Ascending aorta (tissue), 2 donors: Measurements from ENCODE around the gene PWP2. TPM values are rescaled to one million over a fixed set of nuclear protein-coding genes. Genes with fewer than 3 reads are reported as not detected.
A peak's percentile ranks its signal among the peaks of the same experiment; 100 is the strongest.
"Not testable (repeated sequence)": the region's sequence is repeated elsewhere in the genome, so short reads cannot be mapped to it uniquely, and the experiment has no call there.

Experiments used
- DNase-seq, 2 donors: peaks; one replicate each; pipeline ENCODE4 v3.0.0-alpha.2; 2019; ENCODE audit warnings: low spot score in 2 of 2
- H3K27ac ChIP-seq, 2 donors: fragments of 200-600 bp; sonication (generic); one replicate each; pipeline ENCODE4 v1.5.1; 2016 to 2017; ENCODE audit warnings: mild to moderate bottlenecking in 1 of 2
- H3K27me3 ChIP-seq: fragments of 200-600 bp; sonication (generic); one replicate; pipeline ENCODE4 v1.5.1; 2017
- H3K36me3 ChIP-seq, 2 donors: fragments of 200-600 bp; sonication (generic); one replicate each; pipeline ENCODE4 v1.5.1; 2016
- H3K4me1 ChIP-seq, 2 donors: fragments of 200-600 bp; sonication (generic); one replicate each; pipeline ENCODE4 v1.5.1; 2016 to 2017; ENCODE audit warnings: mild to moderate bottlenecking in 1 of 2
- H3K4me3 ChIP-seq, 2 donors: fragments of 200-600 bp; sonication (generic); one replicate each; pipeline ENCODE4 v1.5.1; 2016 to 2017; ENCODE audit warnings: mild to moderate bottlenecking in 1 of 2
- H3K9me3 ChIP-seq, 2 donors: fragments of 200-600 bp; sonication (generic); one replicate each; pipeline ENCODE4 v1.5.1; 2016
- intact Hi-C: fragments of 100-400 bp; cut with DNase I; formaldehyde crosslinking; loops from one replicate; pipeline ENCODE4 v1.15.1; 2023
- total RNA-seq: library from RNA; depleted of rRNA; stranded (reverse); fragments of >200 nt; gene quantifications from one replicate; pipeline ENCODE4 v1.1.0, GENCODE V29; 2016
- TF ChIP-seq, protein P1 (sequence below), 3 experiments: fragments of 200-600 bp in 2 of 3; fragments of 450-650 bp in 1 of 3; sonication (generic) in 2 of 3; IDR thresholded peaks; one replicate each; pipeline ENCODE4 v1.5.1; 2016 to 2019; ENCODE audit warnings: antibody characterized with exemption in 3 of 3, mild to moderate bottlenecking in 1 of 3, moderate library complexity in 1 of 3

PWP2 gene
- 2.7 TPM for total RNA-seq

DNA sequence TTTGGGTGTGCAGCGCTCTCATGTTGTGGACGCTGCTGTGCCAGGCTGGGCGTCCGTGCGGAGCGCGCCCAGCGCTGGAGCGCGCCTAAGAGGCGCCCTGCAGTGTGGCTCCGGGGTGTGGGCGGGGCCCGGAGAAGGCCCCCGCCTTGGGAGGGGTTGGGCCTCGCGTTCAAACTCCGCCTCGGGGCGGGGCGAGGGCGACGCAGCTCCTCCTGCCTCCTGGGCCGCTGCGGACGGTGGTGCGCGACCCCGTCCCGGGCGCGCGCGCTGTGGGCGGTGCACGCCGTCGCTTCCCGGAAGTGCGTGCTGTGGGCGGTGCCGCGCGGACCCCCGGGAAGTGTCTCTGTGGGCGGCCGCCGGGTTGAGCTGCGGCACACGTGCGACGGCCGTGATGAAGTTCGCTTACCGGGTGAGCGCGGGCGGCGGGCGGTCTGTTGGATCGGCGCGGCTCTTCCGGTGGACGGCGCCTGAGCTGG lies at the start of gene PWP2:
Gene PWP2 (plus strand): TSS at position 374 of the 476 bp plus-strand sequence. CDS start 18 bp downstream, at position 392.
- peak within 1 kb of the TSS in 1 of 2 donors; percentile 61 for H3K4me3 ChIP-seq
- intact Hi-C loops, H3K4me1 ChIP-seq, H3K36me3 ChIP-seq, H3K9me3 ChIP-seq, H3K27me3 ChIP-seq, H3K27ac ChIP-seq: not testable (repeated sequence)
- peak in 1 of 2 donors; percentile 65 for DNase-seq

DNA sequence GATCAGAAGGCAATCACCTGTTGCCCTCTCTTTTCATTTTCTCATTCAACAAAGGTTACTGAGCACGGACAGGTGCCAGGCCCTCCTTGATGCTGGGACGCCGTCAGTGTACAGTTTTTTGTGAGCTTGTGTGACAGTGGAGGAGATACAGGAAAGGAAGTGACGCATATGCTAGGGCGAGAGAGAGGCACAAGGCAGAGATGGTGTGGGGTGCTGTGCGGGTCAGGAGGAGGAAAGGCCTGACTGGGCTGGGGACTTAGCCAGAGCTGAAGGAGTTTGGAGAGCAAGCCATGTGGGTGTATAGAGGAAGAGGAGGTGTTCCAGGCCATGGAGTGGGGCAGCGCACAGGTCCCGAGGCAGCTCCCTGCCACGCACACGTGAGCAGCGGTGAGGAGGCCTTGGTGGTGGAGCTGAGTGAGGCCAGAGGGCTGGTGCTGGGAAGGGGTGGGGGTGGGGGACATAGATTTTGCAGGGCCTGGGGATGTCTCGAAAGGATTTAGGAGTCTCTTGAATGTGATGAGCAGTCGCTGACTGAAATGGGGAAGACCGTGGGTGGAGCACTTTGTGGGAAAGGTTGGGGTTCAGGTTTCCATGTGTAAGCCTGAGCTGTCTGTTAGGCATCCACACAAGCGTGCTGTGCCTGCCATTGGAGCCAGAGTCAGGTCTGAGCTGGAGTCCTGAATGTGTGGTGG lies 49.1 kb upstream of the PWP2 start:
- H3K27me3 ChIP-seq = no peaks in the 10 kb centered on the region
- no peaks in the 10 kb centered on the region for H3K9me3 ChIP-seq
- TF ChIP-seq, protein P1, sequence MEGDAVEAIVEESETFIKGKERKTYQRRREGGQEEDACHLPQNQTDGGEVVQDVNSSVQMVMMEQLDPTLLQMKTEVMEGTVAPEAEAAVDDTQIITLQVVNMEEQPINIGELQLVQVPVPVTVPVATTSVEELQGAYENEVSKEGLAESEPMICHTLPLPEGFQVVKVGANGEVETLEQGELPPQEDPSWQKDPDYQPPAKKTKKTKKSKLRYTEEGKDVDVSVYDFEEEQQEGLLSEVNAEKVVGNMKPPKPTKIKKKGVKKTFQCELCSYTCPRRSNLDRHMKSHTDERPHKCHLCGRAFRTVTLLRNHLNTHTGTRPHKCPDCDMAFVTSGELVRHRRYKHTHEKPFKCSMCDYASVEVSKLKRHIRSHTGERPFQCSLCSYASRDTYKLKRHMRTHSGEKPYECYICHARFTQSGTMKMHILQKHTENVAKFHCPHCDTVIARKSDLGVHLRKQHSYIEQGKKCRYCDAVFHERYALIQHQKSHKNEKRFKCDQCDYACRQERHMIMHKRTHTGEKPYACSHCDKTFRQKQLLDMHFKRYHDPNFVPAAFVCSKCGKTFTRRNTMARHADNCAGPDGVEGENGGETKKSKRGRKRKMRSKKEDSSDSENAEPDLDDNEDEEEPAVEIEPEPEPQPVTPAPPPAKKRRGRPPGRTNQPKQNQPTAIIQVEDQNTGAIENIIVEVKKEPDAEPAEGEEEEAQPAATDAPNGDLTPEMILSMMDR (IDR thresholded peaks at IDR 0.05) = no peak
- DNase-seq = no peak
- intact Hi-C loops = no loop called here
- no peak overlapping the region for H3K4me3 ChIP-seq
- H3K4me1 ChIP-seq = no peaks in the 10 kb centered on the region
- peaks cover 23 to 35% of the 10 kb centered on the region in 2 donors for H3K36me3 ChIP-seq
- no peak overlapping the region for H3K27ac ChIP-seq

DNA sequence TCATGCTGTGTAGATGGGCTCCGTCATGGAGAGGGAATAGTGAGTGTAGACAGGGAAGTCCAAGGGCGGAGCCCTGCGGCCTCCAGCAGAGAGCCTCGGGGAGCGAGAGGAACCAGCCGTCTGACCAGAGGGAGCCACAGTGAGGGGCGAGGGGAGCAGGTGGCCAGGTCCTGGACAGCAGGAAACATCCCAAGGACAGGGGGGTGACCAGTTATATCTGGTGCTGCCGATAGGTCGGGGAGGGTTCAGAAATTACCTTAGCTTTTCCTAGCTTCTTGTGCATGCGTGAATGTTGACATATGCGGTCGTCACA lies 48.6 kb upstream of the PWP2 start:
- Histone ChIP-seq H3K27ac (no peak overlapping the region), H3K4me1 (no peaks in the 10 kb centered on the region), H3K36me3 (peaks cover 26 to 40% of the 10 kb centered on the region in 2 donors), H3K27me3 (no peaks in the 10 kb centered on the region), H3K9me3 (no peaks in the 10 kb centered on the region), H3K4me3 (no peak overlapping the region)
- TF ChIP-seq, protein P1 (IDR thresholded peaks at IDR 0.05) = no peak
- intact Hi-C loops = no loop called here
- no peak for DNase-seq

DNA sequence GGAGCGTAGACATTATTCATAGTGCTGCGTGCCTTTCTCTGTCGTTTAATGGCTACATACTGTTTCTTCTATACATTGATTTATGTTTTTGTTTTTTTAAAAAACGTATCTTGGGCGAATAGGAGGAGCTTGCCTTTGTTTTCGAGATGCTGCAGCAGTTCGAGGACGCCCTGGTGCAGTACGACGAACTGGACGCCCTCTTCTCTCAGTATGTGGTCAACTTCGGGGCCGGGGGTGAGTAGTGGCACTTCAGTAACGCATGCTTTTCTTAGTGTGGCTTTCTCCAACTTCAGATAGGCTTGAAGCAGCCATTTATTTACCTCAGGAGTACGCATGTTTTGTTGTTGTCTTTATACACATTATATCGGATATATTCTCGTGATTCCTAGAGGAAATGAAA lies 48.2 kb upstream of the PWP2 start:
- H3K27ac ChIP-seq = no peak overlapping the region
- H3K4me3 ChIP-seq = no peak overlapping the region
- H3K27me3 ChIP-seq = no peaks in the 10 kb centered on the region
- peaks cover 30 to 44% of the 10 kb centered on the region in 2 donors for H3K36me3 ChIP-seq
- TF ChIP-seq, protein P1 (IDR thresholded peaks at IDR 0.05) = no peak
- intact Hi-C loops = no loop called here
- no peak for DNase-seq
- no peaks in the 10 kb centered on the region for H3K4me1 ChIP-seq
- H3K9me3 ChIP-seq = no peaks in the 10 kb centered on the region

DNA sequence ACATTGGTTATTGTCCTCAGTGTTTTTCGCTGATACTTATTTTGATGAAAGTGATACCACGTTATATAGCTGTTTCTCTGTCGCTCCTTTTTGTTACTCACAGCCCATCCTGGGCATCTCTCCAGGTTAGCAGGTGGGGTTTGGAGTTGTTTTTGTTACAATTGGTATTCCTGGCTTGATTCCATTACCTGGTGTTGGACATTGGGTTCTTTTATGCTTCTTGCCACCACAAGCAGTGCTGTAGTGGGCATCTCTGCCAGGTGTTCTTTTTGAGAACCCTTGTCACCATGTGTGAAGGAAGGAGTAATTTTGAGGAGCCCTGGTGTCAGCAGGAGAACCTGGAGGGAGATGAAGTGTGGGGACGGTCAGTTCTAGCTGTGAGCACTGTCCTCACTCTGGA lies 47.5 kb upstream of the PWP2 start:
- no peak for DNase-seq
- Histone ChIP-seq H3K9me3 (no peaks in the 10 kb centered on the region), H3K4me1 (no peaks in the 10 kb centered on the region), H3K27ac (no peak overlapping the region), H3K36me3 (peaks cover 33 to 51% of the 10 kb centered on the region in 2 donors), H3K4me3 (no peak overlapping the region), H3K27me3 (no peaks in the 10 kb centered on the region)
- TF ChIP-seq, protein P1 (IDR thresholded peaks at IDR 0.05) = no peak
- intact Hi-C loops = no loop called here

DNA sequence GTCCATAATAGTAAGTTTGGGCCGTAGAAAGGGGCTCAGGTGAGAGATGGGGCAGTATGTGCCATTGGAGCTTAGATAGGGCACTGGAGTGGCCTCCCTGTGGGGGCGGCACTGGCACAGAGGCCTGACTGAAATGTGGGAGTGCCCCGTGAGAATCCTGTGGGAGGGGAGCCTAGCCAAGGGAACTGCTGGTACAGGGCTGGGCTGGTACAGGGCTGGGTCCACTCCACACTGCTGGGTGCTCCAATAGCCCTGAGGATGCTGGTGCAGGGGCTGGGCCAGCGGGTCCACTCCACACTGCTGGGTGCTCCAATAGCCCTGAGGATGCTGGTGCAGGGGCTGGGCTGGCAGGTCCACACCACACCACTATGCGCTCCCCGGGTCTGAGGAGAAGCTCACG lies 44.8 kb upstream of the PWP2 start:
- Histone ChIP-seq H3K9me3 (no peaks in the 10 kb centered on the region), H3K4me3 (no peak overlapping the region), H3K27me3 (no peaks in the 10 kb centered on the region), H3K27ac (no peak overlapping the region), H3K36me3 (peaks cover 35 to 48% of the 10 kb centered on the region in 2 donors), H3K4me1 (no peaks in the 10 kb centered on the region)
- intact Hi-C loops = no loop called here
- TF ChIP-seq, protein P1 (IDR thresholded peaks at IDR 0.05) = no peak
- no peak for DNase-seq
